ENCODE measurements around the gene PICALM. TPM values are rescaled to one million over a fixed set of nuclear protein-coding genes. Genes with fewer than 3 reads are reported as not detected.

Gene PICALM
- total and polyA plus RNA-seq, 2 of the 8 experiments (the other 6 are each of a cell fraction or from before 2014, with no cell fraction given): 69.4 to 71.3 TPM

GRCh38 chr11:86115542-86116385 lies 46.9 kb upstream of the PICALM start:
- no peak for FAIRE-seq
- Histone ChIP-seq H3K79me2 (ENCODE audit: control insufficient read depth in 1 of 2, insufficient read depth in 2 of 2, low read length in 2 of 2) (no peaks in the 10 kb centered on the region), H3K79me1 (ENCODE audit: low read depth, low read length) (no peaks in the 10 kb centered on the region), H2BK12ac (ENCODE audit: low read depth, low read length) (no peak overlapping the region), H2AK5ac (ENCODE audit: low read depth, low read length) (no peak overlapping the region), H3K36me3 (ENCODE audit: control insufficient read depth in 2 of 4, insufficient read depth in 4 of 4, low read length in 3 of 4) (no peaks in the 10 kb centered on the region), H4K20me1 (replicated peaks in 1 of 2; ENCODE audit: control insufficient read depth in 1 of 2, insufficient read depth in 2 of 2, low read length in 2 of 2) (no peaks in the 10 kb centered on the region), H2BK20ac (ENCODE audit: low read length) (no peak overlapping the region), H3K27me3 (replicated peaks in 1 of 4; ENCODE audit: control insufficient read depth in 3 of 4, extremely low read depth in 1 of 4, insufficient read depth in 3 of 4, low read length in 3 of 4) (no peaks in the 10 kb centered on the region), H3K4me3 (ENCODE audit: extremely low read depth in 1 of 4, insufficient read depth in 2 of 4, low read depth in 3 of 4, low read length in 4 of 4) (no peak overlapping the region), H4K8ac (ENCODE audit: extremely low read depth, insufficient read depth, low read length) (no peak overlapping the region), H3K27ac (ENCODE audit: low read depth, low read length) (no peak overlapping the region), H3K4me2 (ENCODE audit: insufficient read depth in 1 of 2, low read depth in 2 of 2, low read length in 2 of 2) (no peak overlapping the region), H3K23ac (ENCODE audit: insufficient read length) (no peak overlapping the region), H3K9ac (replicated peaks in 1 of 4; ENCODE audit: extremely low read depth in 1 of 4, low read depth in 3 of 4, low read length in 3 of 4) (no peak overlapping the region), H3K18ac (ENCODE audit: extremely low read depth, low read length) (no peak overlapping the region), H3K23me2 (ENCODE audit: low read depth, low read length) (no peaks in the 10 kb centered on the region), H3K9me3 (ENCODE audit: insufficient read depth in 2 of 2, low read depth in 1 of 2, low read length in 1 of 2) (no peaks in the 10 kb centered on the region), H2BK5ac (ENCODE audit: low read depth, low read length) (no peak overlapping the region), H2AFZ (ENCODE audit: low read length) (peak overlapping the region; percentile 45; the same call in 1 of the 2 replicates), H3K14ac (ENCODE audit: insufficient read length) (no peak overlapping the region), H3K4me1 (replicated peaks in 1 of 4; ENCODE audit: control insufficient read depth in 3 of 4, insufficient read depth in 4 of 4, low read length in 3 of 4) (no peaks in the 10 kb centered on the region), H4K5ac (ENCODE audit: insufficient read length, low read depth, low read length) (no peak overlapping the region), H3K4ac (replicated peaks; ENCODE audit: insufficient read length, low read depth, low read length) (no peak overlapping the region), H2BK120ac (replicated peaks; ENCODE audit: low read depth, low read length) (no peak overlapping the region), H4K91ac (replicated peaks; ENCODE audit: insufficient read length, low read length) (no peak overlapping the region), H3K56ac (replicated peaks; ENCODE audit: insufficient read length, low read depth, low read length) (no peak overlapping the region), H2BK15ac (ENCODE audit: low read length) (no peak overlapping the region)
- POLR2A ChIA-PET (ENCODE audit: partially characterized antibody): interaction anchor here (0.7 kb wide), 1 partner anchor 47 kb away, joined by 3 read pairs; the partner anchor contains the start of gene PICALM
- 92% methylated on average over 3 of the region's 3 CpGs; no CpG with 5 or more reads in 1 of the 2 experiments for WGBS, 2 experiments (ENCODE audit: extremely low coverage in 1 of 2, insufficient coverage in 1 of 2, insufficient read length in 1 of 2, insufficient replicate concordance in 2 of 2, low coverage in 1 of 2, low lambda C conversion rate in 2 of 2, missing lambda C conversion rate in 1 of 2)
- CTCF ChIA-PET (ENCODE audit: partially characterized antibody): interaction anchor here (0.8 to 1.4 kb wide), 2 partner anchors 74 to 101 kb away, joined by 3 to 5 read pairs; no protein-coding TSS in a partner anchor
- TF ChIP-seq USF2 (IDR thresholded peaks at IDR 0.05; ENCODE audit: low read length) (no peak), RFX5 (IDR thresholded peaks at IDR 0.05; ENCODE audit: borderline replicate concordance, low read depth, low read length) (no peak), SRF (IDR thresholded peaks at IDR 0.05; ENCODE audit: low read depth, low read length) (no peak), BACH1 (IDR thresholded peaks at IDR 0.05; ENCODE audit: low read length) (no peak), POU5F1 (IDR thresholded peaks at IDR 0.05; ENCODE audit: low read depth, low read length) (no peak), KDM1A (IDR thresholded peaks at IDR 0.05; ENCODE audit: borderline replicate concordance, low read length) (no peak), EGR1 (IDR thresholded peaks at IDR 0.05; ENCODE audit: borderline replicate concordance, low read depth, low read length) (no peak), CREB1 (IDR thresholded peaks at IDR 0.05) (no peak), SP1 (IDR thresholded peaks at IDR 0.05; ENCODE audit: low read depth, low read length) (no peak), SP2 (IDR thresholded peaks at IDR 0.05; ENCODE audit: low read length) (no peak), HDAC6 (IDR thresholded peaks at IDR 0.05; ENCODE audit: low read depth, low read length) (no peak), CBX8 (IDR thresholded peaks at IDR 0.05; ENCODE audit: borderline replicate concordance, low read depth, low read length) (no peak), MAFK (IDR thresholded peaks at IDR 0.05; ENCODE audit: low read depth, low read length) (no peak)
- no peak for DNase-seq (ENCODE audit: low read depth in 1 of 2, low spot score in 2 of 2)

All from H1 (cell line).